Activated CD8-positive, alpha-beta memory T cell treated with anti-CD3 and anti-CD28 coated beads, Interleukin-2, amount 50 U/mL, for 4 hours (primary cell): Measurements from ENCODE around the gene HDAC2.

Experiments used
- DNase-seq: peaks from one replicate; pipeline ENCODE4 v3.0.0-alpha.2; 2020

The HDAC2 gene

GRCh38 chr6:113907102-113907815 is 63.7 kb downstream of the HDAC2 start:
- no peak for DNase-seq

- DNase-seq, result no peak
Observed at GRCh38 chr6:113903666-113904330, 67.2 kb downstream of the HDAC2 start.

- DNase-seq, result no peak
Observed at GRCh38 chr6:113901482-113901881, 69.5 kb downstream of the HDAC2 start.

- no peak for DNase-seq
Observed at GRCh38 chr6:113894712-113895674, 76.0 kb downstream of the HDAC2 start.

- DNase-seq, result no peak
Observed at GRCh38 chr6:113893866-113894265, 77.1 kb downstream of the HDAC2 start.

- no peak for DNase-seq
Observed at GRCh38 chr6:113893451-113893850, 77.5 kb downstream of the HDAC2 start.

GRCh38 chr6:113888956-113889630 is 81.9 kb downstream of the HDAC2 start:
- no peak for DNase-seq

GRCh38 chr6:113888493-113888892 is 82.5 kb downstream of the HDAC2 start:
- no peak for DNase-seq

GRCh38 chr6:113886512-113886911 is 84.4 kb downstream of the HDAC2 start:
- DNase-seq, result no peak

GRCh38 chr6:113884011-113884410 is 86.9 kb downstream of the HDAC2 start:
- DNase-seq, result no peak
